ENCODE measurements around the gene KDM6A. TPM values are rescaled to one million over a fixed set of nuclear protein-coding genes. Genes with fewer than 3 reads are reported as not detected.

KDM6A gene
- total and polyA plus RNA-seq, 9 of the 15 experiments (the other 6 are each of a cell fraction or from before 2014, with no cell fraction given): 8.4 to 34.3 (median 22.9) TPM

DNA sequence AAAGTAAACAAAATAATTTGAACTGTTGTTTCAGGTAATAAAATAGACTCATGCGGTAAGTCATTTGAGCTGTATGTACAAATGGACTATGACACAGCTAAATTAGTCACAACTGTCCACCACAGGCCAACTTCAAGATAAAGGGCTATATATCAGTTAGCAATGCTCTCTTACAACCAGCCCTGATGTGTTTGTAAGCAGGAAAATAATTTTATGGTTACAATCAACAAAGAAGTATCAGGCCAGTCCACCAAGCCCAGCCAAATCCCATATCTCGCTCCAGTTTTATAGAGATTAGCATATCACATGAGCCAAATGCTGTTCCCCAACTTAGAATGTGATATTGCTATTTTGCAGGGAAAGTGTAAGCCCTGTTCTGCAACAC, 29.7 kb upstream of the KDM6A start (continued):
- TF ChIP-seq GATAD2B (IDR thresholded peaks at IDR 0.05; ENCODE audit: borderline replicate concordance) (0 out of 2 replicates have a peak, but pooled peaks have one; percentile 47), TCF7L2 (IDR thresholded peaks at IDR 0.05; ENCODE audit: low read depth, low read length) (no peak), RAD51 (IDR thresholded peaks at IDR 0.05; ENCODE audit: borderline replicate concordance, low read depth) (no peak), CAMTA2 (CRISPR knock-in tag; conservative IDR thresholded peaks at IDR 0.05) (no peak), BRD4 (IDR thresholded peaks at IDR 0.05) (0 out of 2 replicates have a peak, but pooled peaks have one; percentile 13), USF1 (CRISPR knock-in tag; IDR thresholded peaks at IDR 0.05) (no peak), NR2C1 (IDR thresholded peaks at IDR 0.05) (no peak), NR2C1 (tag; IDR thresholded peaks at IDR 0.05) (no peak), ELF2 (CRISPR knock-in tag; IDR thresholded peaks at IDR 0.05) (no peak), ZFX (CRISPR knock-in tag; IDR thresholded peaks at IDR 0.05) (no peak), BDP1 (IDR thresholded peaks at IDR 0.05; ENCODE audit: insufficient read depth, insufficient read length) (no peak), TAF9B (IDR thresholded peaks at IDR 0.05; ENCODE audit: partially characterized antibody) (peak; percentile 30), SMARCA4 (IDR thresholded peaks at IDR 0.05) (peak; percentile 78), MEIS2 (IDR thresholded peaks at IDR 0.05; ENCODE audit: partially characterized antibody) (peak; percentile 86), HDAC2 (IDR thresholded peaks at IDR 0.05) (peak; percentile 24; the same call in 1 of the 2 replicates), ZNF175 (CRISPR knock-in tag; IDR thresholded peaks at IDR 0.05; ENCODE audit: low read depth) (no peak), HDAC6 (IDR thresholded peaks at IDR 0.05; ENCODE audit: low read depth, low read length) (no peak), RBFOX2 (IDR thresholded peaks at IDR 0.05; ENCODE audit: low read depth, low read length) (no peak), HMG20A (CRISPR knock-in tag; conservative IDR thresholded peaks at IDR 0.05) (no peak), POU5F1 (IDR thresholded peaks at IDR 0.05; ENCODE audit: borderline replicate concordance, low read depth, low read length, partially characterized antibody) (no peak), ARID1B (IDR thresholded peaks at IDR 0.05) (peak; percentile 77), ZBTB33 (CRISPR knock-in tag; IDR thresholded peaks at IDR 0.05) (no peak), EP300 (IDR thresholded peaks at IDR 0.05; ENCODE audit: low read length) (peak; percentile 65), CBFA2T2 (conservative IDR thresholded peaks at IDR 0.05) (peak; percentile 58; the same call in 1 of the 2 replicates)
- TF ChIP-seq, protein P1, sequence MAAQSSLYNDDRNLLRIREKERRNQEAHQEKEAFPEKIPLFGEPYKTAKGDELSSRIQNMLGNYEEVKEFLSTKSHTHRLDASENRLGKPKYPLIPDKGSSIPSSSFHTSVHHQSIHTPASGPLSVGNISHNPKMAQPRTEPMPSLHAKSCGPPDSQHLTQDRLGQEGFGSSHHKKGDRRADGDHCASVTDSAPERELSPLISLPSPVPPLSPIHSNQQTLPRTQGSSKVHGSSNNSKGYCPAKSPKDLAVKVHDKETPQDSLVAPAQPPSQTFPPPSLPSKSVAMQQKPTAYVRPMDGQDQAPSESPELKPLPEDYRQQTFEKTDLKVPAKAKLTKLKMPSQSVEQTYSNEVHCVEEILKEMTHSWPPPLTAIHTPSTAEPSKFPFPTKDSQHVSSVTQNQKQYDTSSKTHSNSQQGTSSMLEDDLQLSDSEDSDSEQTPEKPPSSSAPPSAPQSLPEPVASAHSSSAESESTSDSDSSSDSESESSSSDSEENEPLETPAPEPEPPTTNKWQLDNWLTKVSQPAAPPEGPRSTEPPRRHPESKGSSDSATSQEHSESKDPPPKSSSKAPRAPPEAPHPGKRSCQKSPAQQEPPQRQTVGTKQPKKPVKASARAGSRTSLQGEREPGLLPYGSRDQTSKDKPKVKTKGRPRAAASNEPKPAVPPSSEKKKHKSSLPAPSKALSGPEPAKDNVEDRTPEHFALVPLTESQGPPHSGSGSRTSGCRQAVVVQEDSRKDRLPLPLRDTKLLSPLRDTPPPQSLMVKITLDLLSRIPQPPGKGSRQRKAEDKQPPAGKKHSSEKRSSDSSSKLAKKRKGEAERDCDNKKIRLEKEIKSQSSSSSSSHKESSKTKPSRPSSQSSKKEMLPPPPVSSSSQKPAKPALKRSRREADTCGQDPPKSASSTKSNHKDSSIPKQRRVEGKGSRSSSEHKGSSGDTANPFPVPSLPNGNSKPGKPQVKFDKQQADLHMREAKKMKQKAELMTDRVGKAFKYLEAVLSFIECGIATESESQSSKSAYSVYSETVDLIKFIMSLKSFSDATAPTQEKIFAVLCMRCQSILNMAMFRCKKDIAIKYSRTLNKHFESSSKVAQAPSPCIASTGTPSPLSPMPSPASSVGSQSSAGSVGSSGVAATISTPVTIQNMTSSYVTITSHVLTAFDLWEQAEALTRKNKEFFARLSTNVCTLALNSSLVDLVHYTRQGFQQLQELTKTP (IDR thresholded peaks at IDR 0.05; ENCODE audit: low read depth in 1 of 2, partially characterized antibody in 2 of 2): no peak
